GM18867 (cell line): ENCODE data around the gene VPS52.
A peak's percentile ranks its signal among the peaks of the same experiment; 100 is the strongest.
"Not testable (repeated sequence)": the region's sequence is repeated elsewhere in the genome, so short reads cannot be mapped to it uniquely, and the experiment has no call there.

ENCODE experiments used
- ATAC-seq: cut with Tn5 transposase; IDR thresholded peaks from one replicate; pipeline ENCODE4 v1.9.1; 2021; ENCODE audit warnings: mild to moderate bottlenecking, moderate library complexity; ENCODE audit not compliant: unreplicated experiment

VPS52 gene

GRCh38 chr6:33285214-33285613 lies 13.5 kb upstream of the VPS52 start:
- ATAC-seq = not testable (repeated sequence)

GRCh38 chr6:33280539-33280938 lies 8.9 kb upstream of the VPS52 start:
- ATAC-seq = no peak

- ATAC-seq = no peak
Observed at GRCh38 chr6:33279971-33280511, 8.4 kb upstream of the VPS52 start.

- ATAC-seq = no peak
Observed at GRCh38 chr6:33279257-33279695, 7.6 kb upstream of the VPS52 start.

- ATAC-seq = no peak
Observed at GRCh38 chr6:33278810-33279209, 7.1 kb upstream of the VPS52 start.

GRCh38 chr6:33278392-33278741 lies 6.7 kb upstream of the VPS52 start:
- no peak for ATAC-seq

- ATAC-seq = peak; percentile 14
Observed at GRCh38 chr6:33277663-33278391, 6.2 kb upstream of the VPS52 start.

- peak; percentile 49 for ATAC-seq
Observed at GRCh38 chr6:33276864-33277662, 5.4 kb upstream of the VPS52 start, which contains the start of gene B3GALT4. TSS of gene B3GALT4 (plus strand) at chr6:33277123. CDS start at chr6:33277420, 297 bp downstream.

GRCh38 chr6:33276581-33276863 lies 4.8 kb upstream of the VPS52 start:
- ATAC-seq = no peak

- not testable (repeated sequence) for ATAC-seq
Observed at GRCh38 chr6:33275795-33276580, 4.3 kb upstream of the VPS52 start.

- no peak for ATAC-seq
Observed at GRCh38 chr6:33273924-33274902, 2.5 kb upstream of the VPS52 start.

- ATAC-seq = no peak
Observed at GRCh38 chr6:33273129-33273923, 1.6 kb upstream of the VPS52 start.

GRCh38 chr6:33272275-33273128 lies 826 bp upstream of the VPS52 start:
- no peak for ATAC-seq

- no peak for ATAC-seq
Observed at GRCh38 chr6:33271117-33271467, 584 bp downstream of the VPS52 start.

- no peak for ATAC-seq
Observed at GRCh38 chr6:33264015-33264414, 7.7 kb downstream of the VPS52 start.

GRCh38 chr6:33262490-33262889 lies 9.2 kb downstream of the VPS52 start:
- not testable (repeated sequence) for ATAC-seq

GRCh38 chr6:33259032-33259431 lies 12.6 kb downstream of the VPS52 start:
- ATAC-seq = no peak

GRCh38 chr6:33254591-33254990 lies 17.1 kb downstream of the VPS52 start:
- ATAC-seq = no peak
